Measurements from ENCODE around the gene ARRDC1. TPM values are rescaled to one million over a fixed set of nuclear protein-coding genes. Genes with fewer than 3 reads are reported as not detected.
A peak's percentile ranks its signal among the peaks of the same experiment; 100 is the strongest.
"Not testable (repeated sequence)": the region's sequence is repeated elsewhere in the genome, so short reads cannot be mapped to it uniquely, and the experiment has no call there.

ARRDC1 gene
- total RNA-seq, 1 donor from 2014 or later: 28.7 TPM

GRCh38 chr9:137619240-137620047, 14.0 kb downstream of the ARRDC1 start:
- no peaks in the 10 kb centered on the region for H3K27me3 Mint-ChIP-seq (ENCODE audit: unreplicated experiment)
- H3K4me1 Mint-ChIP-seq (ENCODE audit: unreplicated experiment): peaks cover 42% of the 10 kb centered on the region
- H3K4me3 Mint-ChIP-seq (ENCODE audit: unreplicated experiment): peak overlapping the region; percentile 86
- peak overlapping the region; percentile 94 for H3K27ac Mint-ChIP-seq (ENCODE audit: unreplicated experiment)
- peaks cover 5% of the 10 kb centered on the region for H3K36me3 Mint-ChIP-seq (ENCODE audit: unreplicated experiment)
- no peaks in the 10 kb centered on the region for H3K9me3 Mint-ChIP-seq (ENCODE audit: unreplicated experiment)
- no peak for DNase-seq (ENCODE audit: extremely low spot score, unreplicated experiment)
- TF ChIP-seq CTCF (IDR thresholded peaks at IDR 0.05): no peak

GRCh38 chr9:137620048-137620405, 14.5 kb downstream of the ARRDC1 start:
- TF ChIP-seq CTCF (IDR thresholded peaks at IDR 0.05): no peak
- H3K9me3 Mint-ChIP-seq (ENCODE audit: unreplicated experiment): no peaks in the 10 kb centered on the region
- no peaks in the 10 kb centered on the region for H3K27me3 Mint-ChIP-seq (ENCODE audit: unreplicated experiment)
- H3K4me3 Mint-ChIP-seq (ENCODE audit: unreplicated experiment): peak overlapping the region; percentile 86
- peaks cover 42% of the 10 kb centered on the region for H3K4me1 Mint-ChIP-seq (ENCODE audit: unreplicated experiment)
- no peak for DNase-seq (ENCODE audit: extremely low spot score, unreplicated experiment)
- peaks cover 2% of the 10 kb centered on the region for H3K36me3 Mint-ChIP-seq (ENCODE audit: unreplicated experiment)
- peak overlapping the region; percentile 94 for H3K27ac Mint-ChIP-seq (ENCODE audit: unreplicated experiment)

- Mint-ChIP-seq H3K36me3 (ENCODE audit: unreplicated experiment) (peaks cover 4% of the 10 kb centered on the region), H3K9me3 (ENCODE audit: unreplicated experiment) (no peaks in the 10 kb centered on the region), H3K27me3 (ENCODE audit: unreplicated experiment) (no peaks in the 10 kb centered on the region), H3K27ac (ENCODE audit: unreplicated experiment) (no peak overlapping the region), H3K4me3 (ENCODE audit: unreplicated experiment) (peak overlapping the region; percentile 10), H3K4me1 (ENCODE audit: unreplicated experiment) (peaks cover 42% of the 10 kb centered on the region)
- no peak for TF ChIP-seq CTCF (IDR thresholded peaks at IDR 0.05)
- no peak for DNase-seq (ENCODE audit: extremely low spot score, unreplicated experiment)
These were observed 15.1 kb downstream of the ARRDC1 start for GRCh38 chr9:137620581-137620980.

GRCh38 chr9:137621131-137621757, 15.8 kb downstream of the ARRDC1 start:
- no peak for DNase-seq (ENCODE audit: extremely low spot score, unreplicated experiment)
- Mint-ChIP-seq H3K9me3 (ENCODE audit: unreplicated experiment) (no peaks in the 10 kb centered on the region), H3K4me1 (ENCODE audit: unreplicated experiment) (peaks cover 42% of the 10 kb centered on the region), H3K4me3 (ENCODE audit: unreplicated experiment) (peak overlapping the region; percentile 38), H3K36me3 (ENCODE audit: unreplicated experiment) (peaks cover 4% of the 10 kb centered on the region), H3K27me3 (ENCODE audit: unreplicated experiment) (no peaks in the 10 kb centered on the region), H3K27ac (ENCODE audit: unreplicated experiment) (peak overlapping the region; percentile 57)
- TF ChIP-seq CTCF (IDR thresholded peaks at IDR 0.05): peak; percentile 46

GRCh38 chr9:137622211-137622610, 16.7 kb downstream of the ARRDC1 start:
- H3K4me1 Mint-ChIP-seq (ENCODE audit: unreplicated experiment): peaks cover 39% of the 10 kb centered on the region
- not testable (repeated sequence) for H3K9me3 Mint-ChIP-seq (ENCODE audit: unreplicated experiment); H3K27ac Mint-ChIP-seq (ENCODE audit: unreplicated experiment); H3K36me3 Mint-ChIP-seq (ENCODE audit: unreplicated experiment); DNase-seq (ENCODE audit: extremely low spot score, unreplicated experiment); H3K4me3 Mint-ChIP-seq (ENCODE audit: unreplicated experiment); H3K27me3 Mint-ChIP-seq (ENCODE audit: unreplicated experiment)
